DMS 273 (cell line): ENCODE data around the gene HRAS.

ENCODE experiments used
- DNase-seq: peaks from one replicate; lab custom pipeline; 2025; ENCODE audit not compliant: unreplicated experiment; lab: John Stamatoyannopoulos, UW

The HRAS gene

GRCh38 chr11:554428-555226, 19.3 kb upstream of the HRAS start:
- peak; percentile 78 for DNase-seq

GRCh38 chr11:553988-554340, 18.6 kb upstream of the HRAS start:
- DNase-seq = no peak

- DNase-seq = no peak
Observed at GRCh38 chr11:553083-553987, 18.0 kb upstream of the HRAS start.

- DNase-seq = no peak
Observed at GRCh38 chr11:551596-551995, 16.2 kb upstream of the HRAS start.

GRCh38 chr11:551131-551530, 15.8 kb upstream of the HRAS start:
- no peak for DNase-seq

GRCh38 chr11:550746-551085, 15.3 kb upstream of the HRAS start:
- DNase-seq = no peak

GRCh38 chr11:550021-550745, 14.8 kb upstream of the HRAS start:
- DNase-seq = no peak

- DNase-seq = no peak
Observed at GRCh38 chr11:548700-549603, 13.6 kb upstream of the HRAS start.

- DNase-seq = no peak
Observed at GRCh38 chr11:545171-545570, 9.8 kb upstream of the HRAS start.

- DNase-seq = no peak
Observed at GRCh38 chr11:544817-545166, 9.4 kb upstream of the HRAS start.

- no peak for DNase-seq
Observed at GRCh38 chr11:541433-541885, 6.1 kb upstream of the HRAS start.

GRCh38 chr11:540583-541432, 5.4 kb upstream of the HRAS start:
- no peak for DNase-seq

- no peak for DNase-seq
Observed at GRCh38 chr11:539971-540481, 4.7 kb upstream of the HRAS start.

GRCh38 chr11:538431-539051, 3.2 kb upstream of the HRAS start:
- DNase-seq = no peak

GRCh38 chr11:537622-538430, 2.5 kb upstream of the HRAS start:
- DNase-seq = no peak

GRCh38 chr11:536841-537621, 1.7 kb upstream of the HRAS start, which contains the start of gene LRRC56:
Gene LRRC56 (plus strand): TSS chr11:537527. CDS start chr11:540685, 3,158 bp downstream.
- DNase-seq = peak; percentile 91

- DNase-seq = no peak
Observed at GRCh38 chr11:535210-535518, 212 bp downstream of the HRAS start.
